ENCODE measurements around the gene FGD3.
A peak's percentile ranks its signal among the peaks of the same experiment; 100 is the strongest.
"Not testable (repeated sequence)": the region's sequence is repeated elsewhere in the genome, so short reads cannot be mapped to it uniquely, and the experiment has no call there.

FGD3 gene

DNA sequence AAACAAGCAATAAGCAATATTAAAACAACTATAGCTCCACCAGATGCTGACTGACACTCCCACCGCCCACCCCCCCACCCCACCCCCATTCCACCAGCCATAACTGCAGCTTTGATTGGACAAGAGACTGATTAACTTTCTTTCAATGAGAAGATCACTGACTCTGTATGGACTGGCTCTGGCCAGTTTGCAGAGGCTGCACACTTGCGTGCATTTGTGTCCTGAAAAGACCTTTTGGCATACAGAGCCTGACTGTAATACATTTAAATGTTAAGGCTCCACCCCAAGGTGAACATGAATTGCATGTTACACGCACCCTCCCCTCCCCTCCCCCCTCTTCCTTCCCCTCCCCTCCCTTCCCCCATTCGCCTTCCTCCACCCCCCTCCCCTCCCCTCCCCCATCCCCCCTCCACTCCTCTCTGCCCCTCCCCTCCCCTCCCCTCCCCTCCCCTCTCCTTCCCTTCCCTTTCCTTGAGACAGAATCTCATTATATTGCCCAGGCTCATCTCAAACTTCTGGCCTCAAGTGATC lies 31.1 kb downstream of the FGD3 start:
- no peak for DNase-seq

DNA sequence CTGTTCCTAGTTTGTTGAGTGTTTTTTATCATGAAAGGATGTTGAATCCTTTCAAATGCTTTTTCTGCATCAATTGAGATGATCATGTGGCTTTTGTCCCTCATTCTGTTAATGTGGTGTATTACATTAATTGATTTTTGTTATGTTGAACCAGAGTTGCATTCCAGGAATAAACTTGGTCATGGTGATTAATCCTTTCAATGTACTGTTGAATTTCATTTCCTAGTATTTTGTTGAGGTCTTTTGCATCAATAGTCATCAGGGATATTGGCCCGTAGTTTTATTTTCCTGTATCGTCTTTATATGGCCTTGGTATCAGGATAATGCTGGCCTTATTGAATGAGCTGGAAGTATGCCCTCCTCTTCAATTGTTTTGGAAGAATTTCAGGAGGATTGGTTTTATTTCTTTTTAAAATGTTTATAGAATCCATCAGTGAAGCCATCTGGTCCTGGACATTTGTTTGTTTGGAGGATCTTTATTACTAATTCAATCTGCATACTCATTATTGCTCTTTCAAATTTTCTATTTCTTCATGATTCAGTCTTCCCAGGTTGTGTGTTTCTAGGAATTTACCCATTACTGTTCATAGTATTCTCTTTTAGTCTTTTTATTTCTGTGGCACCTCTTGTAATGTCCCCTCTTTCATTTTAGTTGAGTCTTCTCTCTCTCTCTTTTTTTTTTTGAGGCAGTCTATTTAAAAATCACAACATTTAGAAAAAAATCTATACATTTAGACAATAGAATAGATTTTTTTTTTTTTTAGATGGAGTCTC lies 32.1 kb downstream of the FGD3 start:
- DNase-seq = no peak

DNA sequence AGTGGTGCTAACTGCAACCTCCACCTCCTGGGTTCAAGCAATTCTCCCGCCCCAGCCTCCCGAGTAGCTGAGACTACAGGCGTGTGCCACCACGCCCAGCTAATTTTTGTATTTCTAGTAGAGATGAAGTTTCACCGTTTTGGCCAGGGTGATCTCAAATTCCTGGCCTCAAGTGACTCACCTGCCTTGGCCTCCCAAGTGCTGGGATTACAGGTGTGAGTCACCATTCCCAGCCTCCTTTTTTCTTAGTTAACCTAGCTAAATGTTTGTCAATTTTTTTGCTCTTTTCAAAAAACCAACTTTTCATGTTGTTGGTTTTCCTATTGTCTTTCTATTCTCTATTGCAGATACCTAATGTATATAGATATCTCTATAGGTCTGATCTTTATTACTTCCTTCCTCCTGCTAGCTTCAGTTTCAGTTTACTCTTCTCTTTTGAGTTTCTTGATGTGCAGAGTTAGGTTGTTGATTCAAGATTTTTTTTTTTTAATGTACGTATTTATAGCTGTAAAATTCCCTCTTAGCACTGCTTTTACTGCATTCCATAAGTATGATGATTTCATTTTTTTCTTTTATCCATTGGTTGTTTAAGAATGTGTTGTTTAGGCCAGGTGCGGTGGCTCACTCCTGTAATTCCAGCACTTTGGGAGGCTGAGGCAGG lies 32.9 kb downstream of the FGD3 start:
- DNase-seq = no peak

DNA sequence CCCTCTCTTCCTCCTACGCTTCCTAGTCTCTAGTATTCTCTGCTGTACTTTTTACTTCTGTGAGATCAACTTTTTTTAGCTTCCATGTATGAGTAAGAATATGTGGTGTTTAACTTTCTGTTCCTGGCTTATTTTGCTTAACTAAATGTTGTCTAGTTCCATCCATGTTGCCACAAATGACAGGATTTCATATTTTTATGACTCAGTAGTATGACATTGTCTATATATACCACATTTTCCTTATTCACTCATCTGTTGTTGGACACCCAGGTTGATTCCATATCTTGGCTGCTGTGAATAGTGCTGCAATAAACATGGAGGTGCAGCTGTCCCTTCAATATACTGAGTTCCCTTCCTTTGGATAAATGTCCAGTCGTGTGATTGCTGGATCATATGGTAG lies 34.8 kb downstream of the FGD3 start:
- DNase-seq = no peak

GRCh38 chr9:92983984-92984589 lies 36.8 kb downstream of the FGD3 start:
- DNase-seq = no peak

DNA sequence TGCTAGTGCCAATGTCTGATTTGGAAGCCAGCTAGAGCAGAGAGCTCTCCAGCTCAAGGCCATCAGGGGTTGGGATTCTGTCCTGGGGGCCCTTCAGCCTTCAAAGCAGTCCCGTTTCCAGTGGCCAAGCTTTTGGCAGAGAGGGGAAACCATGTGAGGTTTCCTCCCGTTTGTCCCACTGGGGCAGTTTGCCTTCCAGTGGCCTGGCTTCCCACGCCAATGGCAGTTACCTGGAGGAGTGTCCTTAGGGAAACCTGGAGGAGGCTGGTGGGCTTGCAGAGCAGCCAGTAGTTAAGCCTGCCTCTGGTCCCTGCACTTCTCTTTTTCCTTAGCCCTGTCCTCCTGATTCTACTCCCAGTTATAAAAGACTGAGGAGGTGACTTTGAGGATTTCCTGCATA lies 37.7 kb downstream of the FGD3 start:
- DNase-seq = no peak

DNA sequence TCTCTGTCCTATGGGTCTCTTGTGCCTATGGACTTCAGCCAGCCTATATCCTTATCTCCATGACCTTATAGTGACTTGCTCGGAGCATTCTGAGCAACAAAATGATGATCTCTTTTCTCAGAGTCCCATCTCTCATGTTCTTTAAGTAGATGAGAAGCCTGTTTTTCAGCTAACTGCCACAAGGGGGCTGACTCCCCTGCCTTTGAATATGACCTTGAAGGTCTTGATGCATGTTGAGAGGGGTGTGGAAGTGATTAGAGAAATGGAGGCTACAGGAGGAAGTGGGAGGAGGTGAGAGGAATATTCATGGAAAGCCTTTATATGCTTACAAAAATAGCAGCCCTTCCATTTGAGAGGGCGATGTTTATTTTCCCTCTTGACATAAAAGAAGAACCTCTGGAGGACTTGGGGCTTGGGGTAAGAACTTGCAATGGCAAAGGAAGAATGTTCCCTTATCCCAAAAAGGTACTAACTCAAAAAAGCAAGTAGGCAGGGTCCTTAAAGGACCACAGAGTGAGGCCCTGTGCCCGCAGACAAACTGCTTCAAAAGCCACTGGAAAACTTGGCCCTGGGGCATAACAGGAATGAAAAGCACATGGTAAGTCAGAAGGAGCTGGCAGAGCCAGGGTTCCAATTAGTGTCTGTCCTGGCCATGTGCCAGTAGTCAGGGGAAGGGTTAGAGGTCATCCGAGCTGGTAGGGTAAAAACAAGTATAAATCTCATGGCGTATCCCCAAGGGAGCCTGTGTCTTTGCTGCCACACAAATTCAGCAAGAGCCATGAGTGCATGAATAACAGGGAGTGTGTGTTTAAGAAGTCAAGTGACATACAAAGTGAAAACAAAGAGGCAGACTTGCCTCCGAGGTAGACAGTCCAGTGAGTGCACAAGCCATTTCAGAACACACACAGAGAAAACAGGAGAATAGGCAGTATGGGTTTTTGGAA lies 39.1 kb downstream of the FGD3 start:
- no peak for DNase-seq

DNA sequence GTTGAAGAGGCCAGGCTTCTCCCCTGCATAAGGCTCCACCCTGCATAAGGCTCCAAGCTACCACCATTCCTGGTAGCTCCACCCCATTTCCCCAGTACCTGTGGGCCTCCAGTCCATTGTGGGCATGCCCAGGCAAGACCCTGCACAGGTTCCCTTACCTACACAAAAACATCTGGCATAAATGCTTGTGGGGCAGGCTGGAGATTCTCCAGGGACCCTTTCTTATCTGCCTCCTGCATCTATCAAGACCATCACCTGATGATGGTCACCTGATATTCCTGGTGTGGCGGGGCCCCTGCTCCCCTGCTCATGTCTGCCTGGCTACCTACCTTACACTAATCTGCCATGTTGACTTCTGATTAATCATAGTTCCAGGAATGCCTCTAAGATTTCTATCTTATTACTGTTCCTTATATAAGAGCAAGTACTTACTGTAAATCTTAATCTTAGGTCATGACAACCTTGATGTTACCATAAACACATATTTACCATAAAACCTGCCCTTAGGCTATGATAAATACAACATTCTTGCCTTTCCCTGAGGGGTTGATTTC lies 41.0 kb downstream of the FGD3 start:
- no peak for DNase-seq

GRCh38 chr9:92989561-92989960 lies 42.2 kb downstream of the FGD3 start:
- DNase-seq = no peak

DNA sequence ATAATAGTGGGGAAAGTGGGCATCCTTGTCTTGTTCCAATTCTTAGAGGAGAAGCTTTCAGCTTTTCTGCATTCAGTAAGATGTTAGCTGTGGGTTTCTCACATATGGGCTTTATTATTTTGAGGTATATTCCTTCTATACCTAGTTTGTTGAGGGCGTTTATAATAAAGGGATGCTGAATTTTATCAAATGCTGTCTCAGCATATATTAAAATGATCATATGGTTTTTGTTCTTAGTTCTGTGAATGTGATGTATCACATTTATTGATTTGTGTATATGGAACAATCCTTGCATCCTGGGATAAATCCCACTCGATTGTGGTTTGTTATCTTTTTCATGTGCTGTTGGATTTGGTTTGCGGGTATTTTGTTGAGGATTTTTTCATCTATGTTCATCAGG lies 43.1 kb downstream of the FGD3 start:
- no peak for DNase-seq

GRCh38 chr9:92992549-92992948 lies 45.2 kb downstream of the FGD3 start:
- DNase-seq = no peak

GRCh38 chr9:92998871-92999270 lies 51.5 kb downstream of the FGD3 start:
- DNase-seq = not testable (repeated sequence)

DNA sequence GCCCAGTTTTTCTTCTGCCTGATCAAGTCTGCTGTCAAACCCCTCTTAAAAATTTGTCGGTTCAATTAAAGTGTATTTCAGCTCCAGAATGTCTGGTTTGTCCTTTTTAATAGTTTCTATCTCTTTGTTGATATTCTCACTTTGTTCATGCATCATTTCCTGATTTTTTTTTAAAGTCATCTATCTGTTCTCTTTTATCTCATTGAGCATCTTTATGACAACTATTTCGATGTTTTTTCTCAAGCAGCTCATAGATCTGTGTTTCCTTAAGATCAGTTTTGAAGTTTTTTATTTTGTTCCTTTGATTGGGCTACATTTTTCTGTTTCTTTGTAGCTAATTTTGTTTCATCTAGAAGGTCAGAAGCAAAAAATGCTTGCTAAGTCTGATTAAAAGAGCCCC lies 53.7 kb downstream of the FGD3 start:
- no peak for DNase-seq

DNA sequence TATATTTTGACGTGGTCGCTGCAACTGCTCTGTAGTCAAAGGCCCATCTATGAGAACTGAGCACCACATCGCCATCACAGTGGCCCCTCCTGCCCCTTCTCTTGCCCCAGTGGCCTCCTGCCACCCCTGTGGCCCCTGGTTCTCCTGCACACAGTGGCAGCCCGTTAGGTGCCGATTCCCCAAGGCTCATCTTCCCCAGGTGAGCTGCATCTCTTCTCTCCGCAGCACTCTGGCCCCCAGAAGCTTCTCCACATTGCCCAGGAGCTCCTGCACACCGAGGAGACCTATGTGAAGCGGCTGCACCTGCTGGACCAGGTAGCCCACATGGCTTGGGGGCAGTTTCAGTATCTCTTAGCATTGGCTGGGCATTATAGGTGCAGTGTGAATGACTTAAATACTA lies 55.4 kb downstream of the FGD3 start:
- no peak for DNase-seq

DNA sequence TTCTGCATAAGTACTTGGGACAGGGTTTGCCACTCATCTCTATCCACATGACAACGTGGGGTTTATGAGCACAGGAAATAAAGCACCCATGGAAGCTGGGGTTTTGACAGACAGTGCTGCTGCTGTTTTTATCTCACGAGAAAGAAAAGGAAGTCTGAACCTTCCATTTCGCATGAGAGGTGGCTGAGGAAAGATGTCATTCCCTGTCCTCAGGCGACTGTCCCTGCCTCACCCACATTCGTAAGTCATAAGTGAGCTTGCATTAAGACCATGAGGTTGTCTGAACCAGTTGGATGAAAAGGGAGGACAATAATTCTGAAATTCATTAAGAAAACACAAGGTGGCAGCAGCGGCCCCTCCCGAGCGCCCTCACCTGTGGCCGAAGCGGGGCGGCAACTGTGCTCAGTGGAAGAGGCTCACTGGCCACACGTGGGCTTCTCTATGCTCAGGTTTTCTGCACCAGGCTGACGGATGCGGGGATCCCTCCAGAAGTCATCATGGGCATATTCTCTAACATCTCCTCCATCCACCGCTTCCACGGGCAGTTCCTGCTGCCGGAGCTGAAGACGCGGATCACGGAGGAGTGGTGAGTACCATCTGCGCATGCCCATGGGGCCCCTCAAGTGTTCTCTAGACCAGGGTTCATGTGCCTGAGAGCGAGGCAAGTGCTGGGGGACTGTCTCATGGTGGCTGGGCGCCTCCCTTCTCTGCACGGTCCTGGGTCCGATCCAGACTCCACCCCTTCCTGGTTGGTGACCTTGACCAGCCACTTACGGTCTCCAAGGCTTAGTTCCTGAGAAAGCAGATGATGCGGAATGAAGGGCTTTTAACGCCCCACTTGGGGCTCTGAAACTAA lies 56.5 kb downstream of the FGD3 start:
- DNase-seq = peak; percentile 30

DNA sequence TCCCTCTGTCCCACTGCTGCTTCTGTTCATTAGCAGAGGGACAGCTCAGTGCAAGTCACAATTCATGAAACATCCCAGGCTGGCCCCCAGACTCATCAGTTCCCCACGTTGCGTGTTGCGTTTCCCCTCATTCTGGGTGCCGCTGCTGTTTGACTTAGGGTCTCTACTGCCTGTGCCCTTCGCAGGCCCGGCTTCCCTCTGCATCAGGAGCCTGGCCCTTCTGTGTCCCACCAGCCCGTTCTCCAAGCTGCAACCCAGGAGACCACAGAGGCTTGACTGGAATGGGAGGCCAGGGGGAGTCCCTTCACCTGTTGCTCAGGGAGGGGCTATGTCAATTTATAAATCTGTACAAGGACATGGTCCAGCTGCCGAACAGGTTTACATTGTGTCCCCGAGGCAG lies 57.2 kb downstream of the FGD3 start:
- no peak for DNase-seq

DNA sequence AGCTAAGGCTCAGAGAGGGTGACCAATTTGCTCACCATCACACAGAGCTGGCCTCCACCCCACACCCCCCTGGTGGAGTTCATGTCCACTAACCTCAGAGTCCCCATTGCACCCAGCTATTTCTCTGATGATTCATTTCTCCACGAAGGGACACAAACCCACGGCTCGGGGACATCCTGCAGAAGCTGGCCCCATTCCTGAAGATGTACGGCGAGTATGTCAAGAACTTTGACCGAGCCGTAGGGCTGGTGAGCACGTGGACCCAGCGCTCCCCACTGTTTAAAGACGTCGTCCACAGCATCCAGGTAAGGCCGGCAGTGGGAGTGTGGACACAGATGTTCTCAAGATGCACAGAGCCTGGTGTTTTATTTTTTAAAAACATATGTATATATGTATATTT lies 58.6 kb downstream of the FGD3 start:
- DNase-seq = no peak

DNA sequence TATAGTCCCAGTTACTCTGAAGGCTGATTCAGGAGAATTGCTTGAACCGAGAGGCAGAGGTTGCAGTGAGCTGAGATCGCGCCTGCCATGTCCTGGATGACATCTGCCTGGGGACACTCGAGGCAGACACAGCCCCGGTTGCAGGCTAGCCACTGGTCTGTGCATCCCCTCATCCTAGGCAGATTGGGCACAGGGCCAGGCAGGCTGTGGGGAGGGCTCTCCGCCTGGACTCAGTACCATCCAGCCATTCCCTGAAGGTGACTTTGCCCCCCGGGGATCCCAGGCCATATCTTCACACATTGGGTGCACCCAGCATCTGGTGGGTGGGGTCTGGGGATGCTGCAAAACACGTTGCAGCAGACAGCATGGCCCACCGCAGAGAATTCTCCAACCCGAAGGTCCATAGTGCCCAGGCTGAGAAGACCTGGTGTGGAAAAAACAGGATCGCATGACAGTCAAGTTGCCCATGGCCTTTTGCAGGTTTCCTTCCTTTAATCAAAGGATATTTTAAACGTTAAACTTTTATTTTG lies 60.3 kb downstream of the FGD3 start:
- DNase-seq = no peak

DNA sequence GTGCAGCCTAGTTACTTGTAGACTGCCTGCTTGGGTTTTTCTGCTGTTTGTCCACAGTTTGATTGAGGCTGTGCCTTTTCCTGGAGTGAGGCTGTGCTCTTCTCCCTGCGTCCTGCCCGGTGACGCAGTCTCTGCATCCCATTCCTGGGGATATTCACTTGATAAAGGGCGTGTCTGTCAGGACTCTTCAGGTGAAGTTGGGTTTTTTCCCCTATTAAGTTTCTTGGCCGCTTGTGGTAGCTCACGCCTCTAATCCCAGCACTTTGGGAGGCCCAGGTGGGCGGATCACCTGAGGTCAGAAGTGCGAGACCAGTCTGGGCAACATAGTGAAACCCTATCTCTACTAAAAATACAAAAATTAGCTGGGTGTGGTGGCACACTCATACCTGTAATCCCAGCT lies 61.1 kb downstream of the FGD3 start:
- no peak for DNase-seq

GRCh38 chr9:93009337-93010015 lies 62.2 kb downstream of the FGD3 start:
- DNase-seq = no peak

DNA sequence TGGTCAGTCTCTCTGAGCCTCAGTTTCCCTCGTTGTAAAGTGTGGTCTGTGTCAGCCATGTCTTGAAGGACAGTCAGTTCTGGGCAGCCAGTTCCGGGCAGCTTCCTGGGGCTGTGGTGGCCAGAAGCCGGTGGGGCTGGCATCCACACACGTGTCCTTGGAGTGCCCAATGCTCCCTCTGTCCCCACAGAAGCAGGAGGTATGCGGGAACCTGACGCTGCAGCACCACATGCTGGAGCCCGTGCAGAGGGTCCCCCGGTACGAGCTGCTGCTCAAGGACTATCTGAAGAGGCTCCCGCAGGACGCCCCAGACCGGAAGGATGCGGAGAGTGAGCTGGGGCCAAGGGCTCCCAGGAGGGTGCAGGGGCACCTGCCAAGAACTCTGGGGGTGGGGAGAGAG lies 62.7 kb downstream of the FGD3 start:
- no peak for DNase-seq

Measured in midbrain (tissue), 1 donor.